Right lobe of liver (tissue), 6 donors: Measurements from ENCODE around the gene RAB33A. TPM values are rescaled to one million over a fixed set of nuclear protein-coding genes. Genes with fewer than 3 reads are reported as not detected.
A peak's percentile ranks its signal among the peaks of the same experiment; 100 is the strongest.
"Not testable (repeated sequence)": the region's sequence is repeated elsewhere in the genome, so short reads cannot be mapped to it uniquely, and the experiment has no call there.

ENCODE experiments used
- ATAC-seq, 4 donors: fragments of 200-7000 bp; cut with Tn5 transposase; one replicate each; pipeline ENCODE4 v1.9.1; 2020; ENCODE audit warnings: mild to moderate bottlenecking in 4 of 4, moderate library complexity in 4 of 4
- DNase-seq, 3 donors: peaks; one replicate each; pipeline ENCODE4 v3.0.0-alpha.2; 2020
- H3K27ac ChIP-seq, 3 donors: fragments of 200-600 bp; one replicate each; pipeline ENCODE4 v1.8.0; 2022
- H3K27me3 ChIP-seq, 2 donors: fragments of 200-600 bp; one replicate each; pipeline ENCODE4 v1.8.0; 2022
- H3K36me3 ChIP-seq, 4 donors: fragments of 200-600 bp; sonication (generic) in 1 of 4; one replicate each; pipeline versions ENCODE4 v1.5.1 to v1.8.0; 2017 to 2022; ENCODE audit warnings: control low read depth in 1 of 4
- H3K4me1 ChIP-seq, 4 donors: fragments of 200-600 bp; sonication (generic) in 1 of 4; one replicate each; pipeline versions ENCODE4 v1.5.1 to v1.8.0; 2017 to 2022; ENCODE audit warnings: control low read depth in 1 of 4
- H3K4me3 ChIP-seq, 3 donors: fragments of 200-600 bp; one replicate each; pipeline ENCODE4 v1.8.0; 2022
- H3K9me3 ChIP-seq, 4 donors: fragments of 200-600 bp; sonication (generic) in 1 of 4; one replicate each; pipeline versions ENCODE4 v1.5.1 to v1.8.0; 2017 to 2022; ENCODE audit warnings: control low read depth in 1 of 4
- POLR2A ChIP-seq: fragments of 450-650 bp; IDR thresholded peaks from one replicate; pipeline ENCODE4 v1.6.1; 2017; ENCODE audit warnings: antibody characterized with exemption, mild to moderate bottlenecking
- WGBS: methylation state at CpG from one replicate; pipeline ENCODE4 v1.1.6; 2018; ENCODE audit warnings: low coverage, low lambda C conversion rate; ENCODE audit not compliant: insufficient coverage; ENCODE audit errors: missing lambda C conversion rate; 5-methylcytosine and 5-hydroxymethylcytosine counted together
- intact Hi-C, 2 donors: fragments of 100-400 bp; cut with DNase I; formaldehyde crosslinking; loops; one replicate each; pipeline versions ENCODE4 v1.11.2 to v1.14.1; 2022
- total RNA-seq, 6 experiments: library from RNA; depleted of rRNA in 2 of 6; stranded (reverse); fragments of >200 nt in 2 of 6; fragmentation: NEBNext Ultra II Directional in 3 of 6; extraction: Animal tissue kit (Norgen Biotek cat#: 25700) in 3 of 6; gene quantifications; one replicate each; pipeline versions ENCODE4 v1.1.0 to v1.2.4, GENCODE V29; 2016 to 2023
- TF ChIP-seq, protein P1 (sequence below), 4 donors: fragments of 200-600 bp in 3 of 4; fragments of 450-650 bp in 1 of 4; IDR thresholded peaks; one replicate each; pipeline versions ENCODE4 v1.5.1 to v1.8.0; 2016 to 2022; ENCODE audit warnings: antibody characterized with exemption in 4 of 4, mild to moderate bottlenecking in 2 of 4
- donor health status: DM: no; HTN: yes; CAD: no.
- donor health status: DM: no; HTN: no; CAD: no.
- donor health status: DM: no; HTN: no; CAD: no.
- donor health status: DM: no; HTN: yes; CAD: no.
- donor health status: DM: no; HTN: yes; CAD: no.

RAB33A gene
- total RNA-seq, 6 experiments from 2014 or later: 0.20 to 0.81 (median 0.55) TPM; not detected in 1

DNA sequence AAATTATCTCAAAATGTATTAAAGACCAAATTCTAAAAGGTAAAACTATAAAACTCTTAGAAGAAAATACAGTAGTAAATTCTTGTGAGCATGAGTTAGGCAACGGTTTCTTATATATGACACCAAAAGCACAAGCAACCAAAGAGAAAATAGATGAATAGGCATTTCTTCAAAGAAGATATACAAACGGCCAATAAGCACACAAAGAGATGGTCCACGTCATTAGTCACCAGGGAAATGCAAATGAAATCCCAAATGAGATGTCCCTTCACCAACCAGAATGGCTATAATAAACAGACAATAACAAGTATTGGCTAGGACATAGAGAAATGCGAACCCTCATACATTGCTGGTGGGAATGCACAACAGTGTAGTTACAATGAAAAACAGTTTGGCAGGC is 44.6 kb downstream of the RAB33A start:
- Histone ChIP-seq H3K4me1 (no peaks in the 10 kb centered on the region), H3K36me3 (no peaks in the 10 kb centered on the region), H3K4me3 (no peak overlapping the region), H3K27ac (no peak overlapping the region), H3K9me3 (no peaks in the 10 kb centered on the region), H3K27me3 (no peaks in the 10 kb centered on the region)
- ATAC-seq: no peak
- no peak for DNase-seq
- 54% methylated on average over 4 of the region's 4 CpGs for WGBS
- intact Hi-C loops: no loop called here
- TF ChIP-seq, protein P1, sequence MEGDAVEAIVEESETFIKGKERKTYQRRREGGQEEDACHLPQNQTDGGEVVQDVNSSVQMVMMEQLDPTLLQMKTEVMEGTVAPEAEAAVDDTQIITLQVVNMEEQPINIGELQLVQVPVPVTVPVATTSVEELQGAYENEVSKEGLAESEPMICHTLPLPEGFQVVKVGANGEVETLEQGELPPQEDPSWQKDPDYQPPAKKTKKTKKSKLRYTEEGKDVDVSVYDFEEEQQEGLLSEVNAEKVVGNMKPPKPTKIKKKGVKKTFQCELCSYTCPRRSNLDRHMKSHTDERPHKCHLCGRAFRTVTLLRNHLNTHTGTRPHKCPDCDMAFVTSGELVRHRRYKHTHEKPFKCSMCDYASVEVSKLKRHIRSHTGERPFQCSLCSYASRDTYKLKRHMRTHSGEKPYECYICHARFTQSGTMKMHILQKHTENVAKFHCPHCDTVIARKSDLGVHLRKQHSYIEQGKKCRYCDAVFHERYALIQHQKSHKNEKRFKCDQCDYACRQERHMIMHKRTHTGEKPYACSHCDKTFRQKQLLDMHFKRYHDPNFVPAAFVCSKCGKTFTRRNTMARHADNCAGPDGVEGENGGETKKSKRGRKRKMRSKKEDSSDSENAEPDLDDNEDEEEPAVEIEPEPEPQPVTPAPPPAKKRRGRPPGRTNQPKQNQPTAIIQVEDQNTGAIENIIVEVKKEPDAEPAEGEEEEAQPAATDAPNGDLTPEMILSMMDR (IDR thresholded peaks at IDR 0.05): no peak
- no peak for TF ChIP-seq POLR2A

DNA sequence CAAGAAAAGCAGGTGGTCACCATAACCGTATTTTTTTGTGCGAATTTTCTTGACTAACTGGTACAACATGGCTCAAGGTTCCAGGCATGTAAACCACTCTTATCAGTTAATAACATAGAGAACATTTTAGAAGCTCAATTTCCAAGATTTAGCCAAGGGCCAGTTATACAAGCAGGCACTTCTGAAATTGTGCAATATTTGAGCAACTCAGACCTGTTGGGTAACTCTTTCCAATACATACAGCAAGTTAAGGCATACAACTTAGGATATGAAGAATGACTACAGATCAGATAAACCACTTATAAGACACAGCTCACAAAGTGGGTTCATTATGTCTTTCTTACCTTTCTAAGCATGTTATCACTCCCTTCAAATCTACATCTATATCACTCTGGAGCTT is 53.0 kb downstream of the RAB33A start:
- 80% methylated on average over 2 of the region's 2 CpGs for WGBS
- no peaks in the 10 kb centered on the region for H3K27me3 ChIP-seq
- H3K36me3 ChIP-seq: no peaks in the 10 kb centered on the region
- no peaks in the 10 kb centered on the region for H3K4me1 ChIP-seq
- H3K4me3 ChIP-seq: no peak overlapping the region
- TF ChIP-seq, protein P1 (IDR thresholded peaks at IDR 0.05): no peak
- no peak for TF ChIP-seq POLR2A
- DNase-seq (no peak), ATAC-seq (peak in 1 of 4 donors; percentile 58)
- no peak overlapping the region for H3K27ac ChIP-seq
- intact Hi-C loops: no loop called here
- no peaks in the 10 kb centered on the region for H3K9me3 ChIP-seq

DNA sequence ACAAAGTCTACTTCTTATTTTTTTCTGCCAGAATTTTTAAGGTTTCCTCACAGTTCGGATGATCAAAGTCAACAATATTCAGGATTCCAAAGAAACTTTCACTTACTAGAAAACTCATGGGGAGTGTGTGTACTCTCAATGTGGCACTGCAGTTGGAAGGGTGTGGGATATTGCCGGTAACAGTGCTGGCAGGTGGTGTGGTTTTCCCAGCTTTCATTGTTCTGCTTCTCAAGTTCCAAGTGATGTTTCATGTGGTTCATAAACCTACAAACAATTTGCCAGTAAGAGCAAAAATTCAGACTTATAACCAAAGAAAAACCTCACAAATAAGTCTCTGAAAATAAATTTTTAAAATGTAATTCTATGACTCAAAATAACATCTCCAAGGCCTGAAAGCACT is 57.1 kb downstream of the RAB33A start:
- Histone ChIP-seq H3K4me1 (no peaks in the 10 kb centered on the region), H3K4me3 (no peak overlapping the region), H3K27me3 (peaks cover 0 to 3% of the 10 kb centered on the region in 2 donors), H3K9me3 (no peaks in the 10 kb centered on the region), H3K27ac (no peak overlapping the region), H3K36me3 (no peaks in the 10 kb centered on the region)
- TF ChIP-seq, protein P1 (IDR thresholded peaks at IDR 0.05): no peak
- TF ChIP-seq POLR2A: no peak
- DNase-seq (no peak), ATAC-seq (no peak)
- intact Hi-C loops: no loop called here
- 38% methylated on average over 2 of the region's 2 CpGs for WGBS

- 59% methylated on average over 4 of the region's 4 CpGs for WGBS
- H3K4me1 ChIP-seq, DNase-seq, H3K36me3 ChIP-seq, H3K27me3 ChIP-seq, H3K27ac ChIP-seq, H3K9me3 ChIP-seq, ATAC-seq, intact Hi-C loops, H3K4me3 ChIP-seq: not testable (repeated sequence)
Observed at GRCh38 chrX:130231184-130231583, 59.4 kb downstream of the RAB33A start.

Other genes with a start within 250 kb of the RAB33A start
- gene BCORL1, start 189.3 kb upstream of the RAB33A start, total RNA-seq: 1 to 10 TPM; 2.7 to 9.0 (median 4.8) TPM
- 1 to 10 TPM in 5 of 6 experiments, under 1 TPM in 1; 0.80 to 2.8 (median 1.6) TPM for gene ELF4, start 61.5 kb upstream of the RAB33A start, total RNA-seq
- gene AIFM1, start 6.1 kb upstream of the RAB33A start, total RNA-seq: 10 to 100 TPM; 63.4 to 90.0 (median 76.7) TPM
- 1 to 10 TPM in 5 of 6 experiments, under 1 TPM in 1; 0.88 to 2.0 (median 1.3) TPM for gene ZNF280C, start 96.9 kb downstream of the RAB33A start, total RNA-seq
- gene SLC25A14, start 168.0 kb downstream of the RAB33A start, total RNA-seq: 1 to 10 TPM; 3.1 to 9.9 (median 3.7) TPM
- not detected for gene GPR119, start 213.7 kb downstream of the RAB33A start, total RNA-seq
- 1 to 10 TPM; 4.7 to 8.9 (median 6.4) TPM for gene RBMX2, start 230.0 kb downstream of the RAB33A start, total RNA-seq